DND-41 (cell line): ENCODE results near the gene MS4A15.

Source experiments
- ATAC-seq: fragments of 200-7000 bp; cut with Tn5 transposase; 3 replicates; pipeline ENCODE4 v1.9.1; 2021; ENCODE audit warnings: low read depth; ENCODE audit not compliant: insufficient read depth
- DNase-seq: peaks from one replicate; pipeline ENCODE4 v3.0.0-alpha.2; 2020
- H2AFZ ChIP-seq: 2 replicates; pipeline ENCODE4 v1.6.0; 2012; ENCODE audit warnings: low read depth, low read length
- H3K27ac ChIP-seq: 2 replicates; pipeline ENCODE4 v1.5.1; 2012; ENCODE audit warnings: low read length, inconsistent platforms
- H3K27me3 ChIP-seq: fragments of 200-600 bp; sonication (generic); 2 replicates; pipeline ENCODE4 v1.6.0; 2012; ENCODE audit warnings: low read length, mild to moderate bottlenecking, inconsistent platforms; ENCODE audit not compliant: insufficient read depth, poor library complexity
- H3K36me3 ChIP-seq: 2 replicates; pipeline ENCODE4 v1.5.1; 2012; ENCODE audit warnings: low read length, inconsistent platforms; ENCODE audit not compliant: insufficient read depth
- H3K4me1 ChIP-seq: 2 replicates; pipeline ENCODE4 v1.5.1; 2012; ENCODE audit warnings: mild to moderate bottlenecking, low read length; ENCODE audit not compliant: insufficient read depth
- H3K4me2 ChIP-seq: 2 replicates; pipeline ENCODE4 v1.6.0; 2012; ENCODE audit warnings: mild to moderate bottlenecking, moderate library complexity, low read length, inconsistent platforms; ENCODE audit not compliant: insufficient read depth
- H3K4me3 ChIP-seq, 2 experiments: fragments of 200-600 bp in 1 of 2; shearing (Covaris generic) in 1 of 2; 2 replicates each; pipeline ENCODE4 v1.5.1; 2012 to 2016; ENCODE audit warnings: inconsistent platforms in 2 of 2, low read length in 2 of 2, mild to moderate bottlenecking in 2 of 2, low read depth in 1 of 2, moderate library complexity in 1 of 2
- H3K79me2 ChIP-seq: 2 replicates; pipeline ENCODE4 v1.6.0; 2012; ENCODE audit warnings: low read length, inconsistent platforms; ENCODE audit not compliant: insufficient read depth
- H3K9ac ChIP-seq: 2 replicates; pipeline ENCODE4 v1.6.0; 2012; ENCODE audit warnings: low read depth, mild to moderate bottlenecking, inconsistent platforms, low read length, moderate library complexity
- H3K9me3 ChIP-seq: 2 replicates; pipeline ENCODE4 v1.5.1; 2012; ENCODE audit warnings: low read length, moderate library complexity, mild to moderate bottlenecking, inconsistent platforms; ENCODE audit not compliant: insufficient read depth, severe bottlenecking
- H4K20me1 ChIP-seq: 2 replicates; pipeline ENCODE4 v1.6.0; 2012; ENCODE audit warnings: low read length; ENCODE audit not compliant: insufficient read depth
- EZH2 ChIP-seq: IDR thresholded peaks from 3 replicates; pipeline ENCODE4 v1.6.1; 2012; ENCODE audit warnings: borderline replicate concordance, low read depth, mild to moderate bottlenecking, moderate library complexity, low read length, inconsistent platforms; ENCODE audit not compliant: severe bottlenecking
- TF ChIP-seq, protein P1 (sequence below): IDR thresholded peaks from 2 replicates; pipeline ENCODE4 v1.5.1; 2012; ENCODE audit warnings: borderline replicate concordance, low read length, moderate library complexity, mild to moderate bottlenecking; ENCODE audit not compliant: poor library complexity, severe bottlenecking; ENCODE audit errors: extremely low read depth

MS4A15 gene

DNA sequence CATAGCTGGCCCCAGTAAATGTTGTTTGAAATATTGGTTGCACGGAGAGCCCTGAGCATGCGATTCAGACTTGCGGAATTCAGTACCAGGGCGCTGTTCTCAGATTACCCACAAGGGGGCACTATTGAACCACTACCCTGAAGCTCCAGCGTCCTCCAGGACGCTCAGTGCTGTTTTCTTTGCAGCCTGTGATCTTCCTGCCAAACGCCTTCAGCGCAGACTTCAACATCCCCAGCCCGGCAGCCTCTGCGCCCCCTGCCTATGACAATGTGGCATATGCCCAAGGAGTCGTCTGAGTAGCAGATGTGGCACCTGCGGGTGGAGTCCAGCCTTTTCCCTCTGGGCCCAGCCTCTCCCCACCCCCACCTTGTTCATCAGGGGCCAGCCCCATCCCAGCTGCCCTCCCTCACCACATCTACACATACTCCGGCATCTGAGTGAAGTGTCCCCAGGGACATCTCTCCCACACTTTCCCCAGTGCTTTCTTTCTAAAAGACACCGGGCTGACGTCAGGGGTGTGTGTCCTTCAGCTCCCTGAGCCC, 18.8 kb downstream of the MS4A15 start:
- ATAC-seq, result peak; percentile 99
- H3K9me3 ChIP-seq, result no peaks in the 10 kb centered on the region

DNA sequence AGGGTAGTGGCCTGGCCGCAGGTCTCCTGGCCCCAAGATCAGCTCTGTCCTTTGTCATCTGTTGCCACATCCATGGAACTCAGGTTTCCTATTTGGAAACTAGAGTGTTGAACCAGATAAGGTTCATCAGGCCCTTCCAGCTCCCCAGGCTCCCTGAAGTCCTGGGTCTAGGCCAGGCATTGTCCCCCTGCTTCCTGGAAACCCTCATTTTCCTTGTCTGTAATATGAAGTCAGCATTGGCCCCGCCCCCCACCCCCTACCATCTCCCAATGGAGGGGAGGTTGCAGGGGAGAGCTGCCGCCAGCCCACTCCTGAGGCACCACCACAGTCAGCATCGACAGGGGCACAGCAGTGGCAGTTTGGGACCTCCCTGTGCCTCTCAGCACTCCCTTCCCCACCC, 19.5 kb downstream of the MS4A15 start:
- Histone ChIP-seq H2AFZ (no peak overlapping the region), H3K4me2 (no peak overlapping the region), H3K79me2 (no peaks in the 10 kb centered on the region), H3K9ac (no peak overlapping the region), H4K20me1 (no peaks in the 10 kb centered on the region), H3K27ac (no peak overlapping the region), H3K4me3 (no peak overlapping the region), H3K27me3 (no peaks in the 10 kb centered on the region), H3K36me3 (no peaks in the 10 kb centered on the region), H3K4me1 (peaks cover 11% of the 10 kb centered on the region), H3K9me3 (no peaks in the 10 kb centered on the region)
- ATAC-seq (no peak), DNase-seq (no peak)
- TF ChIP-seq, protein P1, sequence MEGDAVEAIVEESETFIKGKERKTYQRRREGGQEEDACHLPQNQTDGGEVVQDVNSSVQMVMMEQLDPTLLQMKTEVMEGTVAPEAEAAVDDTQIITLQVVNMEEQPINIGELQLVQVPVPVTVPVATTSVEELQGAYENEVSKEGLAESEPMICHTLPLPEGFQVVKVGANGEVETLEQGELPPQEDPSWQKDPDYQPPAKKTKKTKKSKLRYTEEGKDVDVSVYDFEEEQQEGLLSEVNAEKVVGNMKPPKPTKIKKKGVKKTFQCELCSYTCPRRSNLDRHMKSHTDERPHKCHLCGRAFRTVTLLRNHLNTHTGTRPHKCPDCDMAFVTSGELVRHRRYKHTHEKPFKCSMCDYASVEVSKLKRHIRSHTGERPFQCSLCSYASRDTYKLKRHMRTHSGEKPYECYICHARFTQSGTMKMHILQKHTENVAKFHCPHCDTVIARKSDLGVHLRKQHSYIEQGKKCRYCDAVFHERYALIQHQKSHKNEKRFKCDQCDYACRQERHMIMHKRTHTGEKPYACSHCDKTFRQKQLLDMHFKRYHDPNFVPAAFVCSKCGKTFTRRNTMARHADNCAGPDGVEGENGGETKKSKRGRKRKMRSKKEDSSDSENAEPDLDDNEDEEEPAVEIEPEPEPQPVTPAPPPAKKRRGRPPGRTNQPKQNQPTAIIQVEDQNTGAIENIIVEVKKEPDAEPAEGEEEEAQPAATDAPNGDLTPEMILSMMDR, result no peak
- no peak for TF ChIP-seq EZH2

More for the DNA sequence above, 18.8 kb downstream of the MS4A15 start:
- Histone ChIP-seq H3K9ac (no peak overlapping the region), H3K4me2 (no peak overlapping the region), H3K27me3 (no peaks in the 10 kb centered on the region), H3K36me3 (no peaks in the 10 kb centered on the region), H2AFZ (peak overlapping the region; percentile 40; the same call in 1 of the 2 replicates), H3K4me3 (no peak overlapping the region), H4K20me1 (no peaks in the 10 kb centered on the region), H3K79me2 (no peaks in the 10 kb centered on the region), H3K27ac (no peak overlapping the region), H3K4me1 (peaks cover 11% of the 10 kb centered on the region)
- TF ChIP-seq, protein P1, result peak; percentile 89
- no peak for TF ChIP-seq EZH2
- DNase-seq, result peak; percentile 89

DNA sequence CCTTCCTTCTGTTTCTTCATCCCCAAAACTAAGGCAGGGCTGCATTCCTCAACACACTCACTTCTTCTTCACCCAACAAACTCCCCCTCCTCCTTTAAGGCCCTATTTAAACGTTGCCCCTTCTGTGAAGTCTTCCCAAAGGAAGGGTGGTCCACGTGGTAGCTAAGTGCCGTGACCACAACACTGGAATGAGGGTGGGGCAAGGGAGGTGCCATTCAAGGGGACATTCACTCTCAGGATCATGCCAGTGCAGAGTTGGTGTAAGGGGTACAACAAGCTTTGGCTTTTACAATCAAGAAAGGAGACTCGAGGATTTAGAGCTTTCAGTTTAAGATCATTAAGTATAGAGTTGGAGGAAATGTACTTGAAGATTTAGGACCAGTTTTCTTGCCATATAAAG, 20.4 kb downstream of the MS4A15 start:
- Histone ChIP-seq H3K27ac (no peak overlapping the region), H3K27me3 (no peaks in the 10 kb centered on the region), H3K4me3 (no peak overlapping the region), H4K20me1 (no peaks in the 10 kb centered on the region), H3K4me1 (peaks cover 11% of the 10 kb centered on the region), H3K36me3 (no peaks in the 10 kb centered on the region), H3K9ac (no peak overlapping the region), H2AFZ (no peak overlapping the region), H3K9me3 (no peaks in the 10 kb centered on the region), H3K4me2 (no peak overlapping the region), H3K79me2 (no peaks in the 10 kb centered on the region)
- ATAC-seq (no peak), DNase-seq (no peak)
- TF ChIP-seq, protein P1, result no peak
- no peak for TF ChIP-seq EZH2

DNA sequence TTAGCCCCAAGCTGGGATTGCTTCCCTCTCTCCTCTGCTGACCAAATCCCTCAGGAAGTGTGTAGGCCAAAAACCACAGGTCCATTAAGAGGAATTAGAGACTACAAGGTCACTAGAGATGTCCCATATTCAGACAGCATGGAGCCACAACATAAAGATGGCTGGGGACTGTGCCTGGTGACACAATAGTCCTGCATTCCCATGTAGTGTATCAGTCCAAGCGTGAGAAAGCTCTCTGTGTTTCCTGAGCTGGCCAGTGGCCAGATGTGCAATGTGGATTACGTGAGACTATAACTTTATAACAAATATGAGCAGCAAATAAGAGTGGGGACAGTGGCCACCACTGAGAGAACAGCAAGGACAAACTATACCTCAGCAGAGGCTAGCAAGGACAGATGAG, 20.9 kb downstream of the MS4A15 start:
- H4K20me1 ChIP-seq, result no peaks in the 10 kb centered on the region
- no peak overlapping the region for H3K27ac ChIP-seq
- H3K4me3 ChIP-seq, result no peak overlapping the region
- no peaks in the 10 kb centered on the region for H3K79me2 ChIP-seq
- no peak overlapping the region for H3K4me2 ChIP-seq
- H3K4me1 ChIP-seq, result peaks cover 11% of the 10 kb centered on the region
- no peaks in the 10 kb centered on the region for H3K9me3 ChIP-seq
- H3K27me3 ChIP-seq, result no peaks in the 10 kb centered on the region
- DNase-seq (no peak), ATAC-seq (no peak)
- H3K36me3 ChIP-seq, result no peaks in the 10 kb centered on the region
- no peak overlapping the region for H3K9ac ChIP-seq
- H2AFZ ChIP-seq, result no peak overlapping the region
- TF ChIP-seq, protein P1, result no peak
- TF ChIP-seq EZH2, result no peak
